ENCODE measurements around the gene USE1. TPM values are rescaled to one million over a fixed set of nuclear protein-coding genes. Genes with fewer than 3 reads are reported as not detected.

The USE1 gene
- total and polyA plus RNA-seq, 9 of the 15 experiments (the other 6 are each of a cell fraction or from before 2014, with no cell fraction given) = 17.3 to 52.4 (median 34.0) TPM

GRCh38 chr19:17226002-17226933 is 11.1 kb downstream of the USE1 start, which contains the start of gene OCEL1 (continued):
- TF ChIP-seq REST (IDR thresholded peaks at IDR 0.05; ENCODE audit: borderline replicate concordance) (peak; percentile 66), REST (CRISPR knock-in tag; IDR thresholded peaks at IDR 0.05; ENCODE audit: low read depth) (no peak; the same call in 1 of the 2 replicates), RBFOX2 (IDR thresholded peaks at IDR 0.05; ENCODE audit: low read depth, low read length) (peak; percentile 97), PHF21A (IDR thresholded peaks at IDR 0.05; ENCODE audit: borderline replicate concordance, low read depth) (0 out of 2 replicates have a peak, but pooled peaks have one; percentile 35), NBN (IDR thresholded peaks at IDR 0.05; ENCODE audit: low read depth) (peak; percentile 27; the same call in 1 of the 2 replicates), ZNF75A (CRISPR knock-in tag; IDR thresholded peaks at IDR 0.05) (no peak), PML (IDR thresholded peaks at IDR 0.05; ENCODE audit: low read length) (peak; percentile 24; the same call in 1 of the 2 replicates), ZNF592 (IDR thresholded peaks at IDR 0.05) (peak; percentile 71; the same call in 1 of the 2 replicates), ZNF175 (CRISPR knock-in tag; IDR thresholded peaks at IDR 0.05; ENCODE audit: low read depth) (no peak), HDAC1 (IDR thresholded peaks at IDR 0.05) (peak in 1 of 2 experiments; percentile 74; a peak in 2 of 4 replicates), ZC3H4 (CRISPR knock-in tag; IDR thresholded peaks at IDR 0.05; ENCODE audit: borderline replicate concordance) (no peak), ARID1B (IDR thresholded peaks at IDR 0.05) (no peak), POLR2AphosphoS5 (IDR thresholded peaks at IDR 0.05; ENCODE audit: control insufficient read depth, insufficient read depth, low read depth, low read length) (peak; percentile 51)

All from K562 (cell line).